ENCODE results near the gene PCBP3.

GRCh38 chr21:45848331-45848730 lies 204.8 kb downstream of the PCBP3 start:
- TF ChIP-seq CTCF (IDR thresholded peaks at IDR 0.05) (no peak), POLR2A (IDR thresholded peaks at IDR 0.05) (no peak)
